ENCODE measurements around the gene PRKAG2. TPM values are rescaled to one million over a fixed set of nuclear protein-coding genes. Genes with fewer than 3 reads are reported as not detected.

The PRKAG2 gene
- total and polyA plus RNA-seq, 2 of the 8 experiments (the other 6 are each of a cell fraction or from before 2014, with no cell fraction given): 7.5 to 18.1 TPM

GRCh38 chr7:151851782-151852181 is 25.1 kb downstream of the PRKAG2 start:
- Histone ChIP-seq H3K79me2 (ENCODE audit: control insufficient read depth in 1 of 2, insufficient read depth in 2 of 2, low read length in 2 of 2) (no peaks in the 10 kb centered on the region), H3K4me3 (ENCODE audit: extremely low read depth in 1 of 4, insufficient read depth in 2 of 4, low read depth in 3 of 4, low read length in 4 of 4) (no peak overlapping the region), H3K79me1 (ENCODE audit: low read depth, low read length) (no peaks in the 10 kb centered on the region), H3K4ac (replicated peaks; ENCODE audit: insufficient read length, low read depth, low read length) (no peak overlapping the region), H3K27ac (ENCODE audit: low read depth, low read length) (no peak overlapping the region), H2BK12ac (ENCODE audit: low read depth, low read length) (no peak overlapping the region), H2BK5ac (ENCODE audit: low read depth, low read length) (no peak overlapping the region), H3K56ac (replicated peaks; ENCODE audit: insufficient read length, low read depth, low read length) (no peak overlapping the region), H3K9ac (replicated peaks in 1 of 4; ENCODE audit: extremely low read depth in 1 of 4, low read depth in 3 of 4, low read length in 3 of 4) (no peak overlapping the region), H3K23ac (ENCODE audit: insufficient read length) (no peak overlapping the region), H3K23me2 (ENCODE audit: low read depth, low read length) (peaks cover 7% of the 10 kb centered on the region; the same call in 1 of the 2 replicates), H4K5ac (ENCODE audit: insufficient read length, low read depth, low read length) (no peak overlapping the region), H4K8ac (ENCODE audit: extremely low read depth, insufficient read depth, low read length) (no peak overlapping the region), H2BK20ac (ENCODE audit: low read length) (no peak overlapping the region), H3K27me3 (replicated peaks in 1 of 4; ENCODE audit: control insufficient read depth in 3 of 4, extremely low read depth in 1 of 4, insufficient read depth in 3 of 4, low read length in 3 of 4) (no peaks in the 10 kb centered on the region), H3K18ac (ENCODE audit: extremely low read depth, low read length) (no peak overlapping the region), H2BK120ac (replicated peaks; ENCODE audit: low read depth, low read length) (no peak overlapping the region), H3K14ac (ENCODE audit: insufficient read length) (no peak overlapping the region), H4K91ac (replicated peaks; ENCODE audit: insufficient read length, low read length) (peak overlapping the region; percentile 55), H3K9me3 (ENCODE audit: insufficient read depth in 2 of 2, low read depth in 1 of 2, low read length in 1 of 2) (no peaks in the 10 kb centered on the region), H3K36me3 (ENCODE audit: control insufficient read depth in 2 of 4, insufficient read depth in 4 of 4, low read length in 3 of 4) (no peaks in the 10 kb centered on the region), H3K4me2 (ENCODE audit: insufficient read depth in 1 of 2, low read depth in 2 of 2, low read length in 2 of 2) (no peak overlapping the region), H2BK15ac (ENCODE audit: low read length) (no peak overlapping the region), H3K4me1 (replicated peaks in 1 of 4; ENCODE audit: control insufficient read depth in 3 of 4, insufficient read depth in 4 of 4, low read length in 3 of 4) (peaks cover 0 to 3% (median 0%) of the 10 kb centered on the region in 4 experiments; a peak in 1 of 7 replicates), H2AK5ac (ENCODE audit: low read depth, low read length) (no peak overlapping the region), H2AFZ (ENCODE audit: low read length) (no peak overlapping the region), H4K20me1 (replicated peaks in 1 of 2; ENCODE audit: control insufficient read depth in 1 of 2, insufficient read depth in 2 of 2, low read length in 2 of 2) (peaks cover 0 to 3% of the 10 kb centered on the region in 2 experiments)
- ChIA-PET POLR2A (ENCODE audit: partially characterized antibody) (no interaction called here), CTCF (ENCODE audit: partially characterized antibody) (interaction anchor here (0.8 to 2.2 kb wide), 5 partner anchors 9 to 75 kb away, joined by 3 to 12 read pairs (median 5); no protein-coding TSS in a partner anchor)
- WGBS, 2 experiments (ENCODE audit: extremely low coverage in 1 of 2, insufficient coverage in 1 of 2, insufficient read length in 1 of 2, insufficient replicate concordance in 2 of 2, low coverage in 1 of 2, low lambda C conversion rate in 2 of 2, missing lambda C conversion rate in 1 of 2): 89% methylated on average over 13 of the region's 13 CpGs; no CpG with 5 or more reads in 1 of the 2 experiments
- DNase-seq (ENCODE audit: low read depth in 1 of 2, low spot score in 2 of 2) (no peak), FAIRE-seq (no peak)
- no peak for TF ChIP-seq SAP30 (IDR thresholded peaks at IDR 0.05; ENCODE audit: insufficient read depth, insufficient replicate concordance, low read length)
- no peak for TF ChIP-seq E2F6 (IDR thresholded peaks at IDR 0.05)
- no peak for TF ChIP-seq GABPA (IDR thresholded peaks at IDR 0.05; ENCODE audit: borderline replicate concordance, insufficient read depth, low read length)

Data from H1 (cell line).